SKM-1 treated with dmso at 0.1 percent for 144 hours (cell line): ENCODE results near the gene MAGI1.

Experiments used
- DNase-seq: peaks from one replicate; lab custom pipeline; 2025; ENCODE audit not compliant: unreplicated experiment; lab: John Stamatoyannopoulos, UW

Gene MAGI1

DNA sequence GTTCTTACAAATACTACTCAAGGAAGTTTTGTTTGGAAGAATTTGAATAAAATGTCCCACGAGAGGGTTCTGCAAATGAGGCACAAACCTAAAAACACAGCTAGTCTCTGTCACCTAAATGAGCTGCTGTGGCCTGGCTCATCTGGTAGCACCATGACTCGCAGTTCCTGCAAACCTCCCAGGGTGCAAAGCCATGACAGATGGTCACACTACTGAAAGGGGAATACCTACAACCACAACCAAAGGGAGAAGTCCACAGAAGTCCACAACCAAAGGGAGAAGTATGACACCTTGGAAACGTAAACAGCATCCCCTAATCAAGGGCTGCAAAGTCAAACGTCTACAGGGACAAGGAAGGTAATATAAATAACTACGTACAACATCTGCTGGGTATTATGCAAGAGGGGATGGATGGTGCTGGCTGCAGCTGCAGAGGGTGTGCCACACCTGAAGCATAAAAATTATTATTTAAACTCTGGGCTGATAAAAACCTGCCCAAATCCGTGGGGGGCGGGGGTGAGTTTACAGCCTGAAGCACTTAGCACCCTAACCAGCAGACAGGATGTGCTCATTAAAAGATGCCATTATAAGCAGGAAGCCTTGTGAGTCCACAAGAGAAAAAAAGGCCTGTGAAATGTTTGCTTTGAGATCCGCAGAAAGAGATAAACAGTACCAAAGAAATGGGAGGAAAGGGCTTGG, 184.0 kb downstream of the MAGI1 start:
- no peak for DNase-seq

DNA sequence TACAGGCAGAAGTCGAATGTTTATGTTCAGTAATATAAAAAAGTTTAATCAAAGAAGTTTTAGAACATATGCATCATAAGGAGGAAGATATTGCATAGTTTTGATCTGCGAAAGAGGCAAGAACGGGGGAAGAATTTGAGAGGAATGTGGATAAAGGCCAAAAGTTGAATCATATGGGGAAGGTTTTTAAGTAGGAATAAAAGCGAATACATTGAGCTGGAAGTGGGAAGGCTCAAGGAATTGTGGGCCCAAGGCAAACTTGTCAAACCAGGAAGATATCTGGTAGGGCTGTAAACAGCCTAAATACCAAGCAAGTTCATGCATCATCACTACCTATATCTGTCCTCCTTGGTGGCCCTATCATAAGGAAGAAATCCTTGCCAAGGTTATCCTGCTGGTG, 186.9 kb downstream of the MAGI1 start:
- DNase-seq = no peak

DNA sequence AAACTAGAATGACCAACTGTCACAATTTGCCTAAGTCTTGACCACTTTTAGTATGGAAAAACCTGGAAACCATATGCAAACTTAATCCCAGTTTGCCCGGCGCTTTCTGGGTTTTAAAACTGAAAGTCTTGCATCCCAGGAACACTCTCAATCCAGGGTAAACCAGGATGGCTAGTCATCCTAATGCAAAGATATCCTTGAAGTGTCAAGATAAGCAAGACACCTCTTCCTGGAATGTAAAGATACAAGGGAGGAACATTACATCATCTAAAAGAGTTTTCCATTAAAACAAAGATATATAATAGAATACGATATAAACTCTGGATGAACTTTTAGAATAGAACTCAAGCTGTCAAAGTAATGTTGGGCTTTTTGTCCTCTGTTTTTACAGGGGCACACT, 188.5 kb downstream of the MAGI1 start:
- no peak for DNase-seq

DNA sequence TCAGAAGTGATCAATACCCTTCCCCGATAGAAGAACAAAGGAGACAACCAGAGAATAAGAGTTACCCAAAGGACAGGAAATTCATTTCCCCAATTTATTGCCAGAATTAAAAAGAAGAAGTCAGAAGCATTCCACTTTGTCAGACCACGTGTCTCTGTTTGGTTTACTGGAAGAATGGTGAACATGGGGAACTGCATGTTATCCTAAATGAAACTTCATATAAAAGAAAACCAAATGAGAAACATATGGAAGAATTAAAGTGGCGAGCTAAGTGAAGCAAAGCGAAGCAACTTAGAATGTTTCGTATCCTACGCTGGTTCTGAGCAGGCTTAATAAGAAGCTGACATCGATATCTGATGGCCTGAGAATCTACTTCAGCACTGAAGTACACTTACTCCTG, 190.7 kb downstream of the MAGI1 start:
- DNase-seq = no peak

DNA sequence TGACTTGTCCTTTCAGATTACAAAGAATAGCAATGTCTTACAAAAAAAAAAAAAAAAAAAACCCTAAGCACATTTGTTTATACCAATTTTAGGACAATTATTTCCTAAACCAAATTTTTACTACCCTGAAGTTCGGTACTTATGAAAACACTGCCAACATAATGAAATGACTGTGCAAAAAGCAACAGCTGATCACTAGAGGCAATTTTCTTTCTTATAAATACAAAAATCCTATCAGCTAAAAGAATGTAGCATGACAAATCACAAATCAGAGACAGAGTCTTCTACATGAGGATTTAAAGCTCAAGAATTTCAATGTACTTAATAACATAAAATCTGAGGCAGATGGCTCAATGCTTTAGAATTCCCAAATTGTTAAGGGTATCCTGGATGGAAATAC, 191.8 kb downstream of the MAGI1 start:
- DNase-seq = no peak

DNA sequence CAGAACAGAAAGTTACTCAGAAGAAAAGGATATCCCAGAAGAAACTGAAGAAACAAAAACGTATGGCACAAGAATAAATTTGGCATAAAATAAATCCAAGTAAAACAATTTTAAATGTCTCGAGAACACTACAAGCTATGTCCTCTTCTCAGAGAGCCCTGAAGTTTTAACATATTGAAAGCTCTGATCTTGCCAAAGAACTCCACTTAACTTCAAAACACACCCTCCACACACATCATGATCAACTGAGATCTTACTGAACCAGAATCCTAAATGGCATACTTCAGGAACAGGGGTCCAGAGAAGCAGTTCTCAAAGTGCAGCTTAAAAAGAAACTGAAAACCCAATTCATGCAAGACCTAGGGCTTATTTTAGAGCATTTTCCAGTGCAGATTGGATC, 194.3 kb downstream of the MAGI1 start:
- DNase-seq = no peak

DNA sequence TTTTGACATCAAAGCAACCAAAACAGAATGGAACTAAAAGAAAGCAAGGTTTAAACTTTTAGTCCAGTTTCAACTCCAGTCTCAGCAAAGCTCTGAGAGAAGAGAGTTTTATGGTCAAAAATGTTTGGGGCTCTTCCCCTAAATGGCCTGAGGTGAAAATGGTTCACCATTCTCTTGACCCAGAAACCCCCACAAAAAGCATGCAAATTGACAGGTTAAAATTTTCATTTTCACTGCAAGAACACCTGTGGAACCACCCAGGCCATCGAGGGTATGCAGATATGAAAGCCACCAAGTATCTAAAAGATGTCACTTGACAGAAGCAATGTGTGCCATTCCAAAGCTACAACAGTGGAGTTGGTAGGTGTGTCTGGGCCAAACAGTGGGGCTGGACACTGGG, 195.0 kb downstream of the MAGI1 start:
- DNase-seq = no peak

DNA sequence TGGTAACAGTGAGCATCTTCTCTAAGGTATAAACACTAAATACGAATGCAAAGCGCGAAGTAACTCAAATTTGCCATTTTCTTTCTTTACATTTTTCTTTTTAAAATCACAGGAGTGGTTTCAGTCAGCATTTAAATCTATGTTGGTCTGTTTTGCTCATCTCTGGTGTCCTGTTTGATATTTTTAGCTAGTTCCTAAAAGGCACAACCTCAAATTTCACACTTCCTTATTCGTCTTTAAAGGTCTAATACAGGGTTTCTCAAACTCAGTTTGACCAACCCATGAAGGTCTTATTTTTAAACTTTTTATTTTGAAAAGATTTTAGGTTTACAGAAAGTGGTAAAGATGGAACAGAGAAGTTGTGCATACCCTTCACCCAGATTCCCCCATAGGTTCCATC, 201.1 kb downstream of the MAGI1 start:
- peak; percentile 17 for DNase-seq

DNA sequence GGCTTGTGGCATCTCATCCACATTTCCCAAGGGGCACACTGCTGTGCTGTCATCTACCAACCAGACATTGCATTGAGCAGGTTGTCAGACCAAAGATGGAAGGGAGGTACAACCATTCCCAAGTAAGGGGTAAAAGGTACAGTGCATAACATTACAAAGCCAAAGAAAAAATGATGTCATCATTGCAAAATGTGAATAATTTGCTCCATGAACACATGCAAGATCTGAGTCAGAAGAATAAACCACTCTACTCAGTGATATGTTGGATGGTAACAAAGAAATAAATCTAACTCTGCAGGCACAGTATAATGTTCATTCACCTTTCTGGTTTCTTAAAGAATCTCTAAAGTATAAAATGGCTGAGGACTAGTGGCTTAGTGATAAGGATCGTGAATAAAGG, 202.7 kb downstream of the MAGI1 start:
- no peak for DNase-seq

DNA sequence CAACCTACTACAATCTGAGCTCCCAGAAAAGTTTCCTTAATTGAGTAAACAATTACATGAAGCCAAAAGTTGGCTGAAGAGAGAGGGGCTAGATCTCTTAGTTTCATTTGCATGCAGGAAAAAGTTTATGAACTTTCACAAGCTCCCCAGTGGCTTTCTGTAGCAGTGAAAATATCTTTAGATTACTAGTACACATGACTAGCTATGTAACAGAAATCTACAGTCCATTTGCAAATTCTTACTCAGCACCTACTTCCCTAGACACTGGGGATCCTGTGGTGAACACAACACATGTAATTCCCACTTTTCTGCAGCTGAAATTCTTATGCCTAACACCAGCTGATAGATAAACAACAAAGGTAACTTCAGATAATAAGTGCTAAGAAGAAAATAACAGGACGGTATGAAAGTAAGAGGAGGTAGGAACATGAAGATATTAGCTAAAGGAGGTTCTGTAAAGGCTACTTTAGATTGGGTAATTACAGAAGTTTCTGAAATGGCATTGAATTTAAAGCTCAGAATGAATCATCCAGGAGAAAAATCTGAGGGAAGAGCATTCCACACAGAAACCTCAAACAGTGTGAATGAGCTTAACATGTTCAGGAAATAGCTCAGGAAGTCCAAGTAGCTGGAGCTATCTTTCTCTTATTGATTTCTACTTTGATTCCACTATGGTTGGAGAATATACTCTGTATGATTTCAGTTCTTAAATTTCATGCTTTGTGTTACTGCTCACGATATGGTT, 204.8 kb downstream of the MAGI1 start:
- no peak for DNase-seq

DNA sequence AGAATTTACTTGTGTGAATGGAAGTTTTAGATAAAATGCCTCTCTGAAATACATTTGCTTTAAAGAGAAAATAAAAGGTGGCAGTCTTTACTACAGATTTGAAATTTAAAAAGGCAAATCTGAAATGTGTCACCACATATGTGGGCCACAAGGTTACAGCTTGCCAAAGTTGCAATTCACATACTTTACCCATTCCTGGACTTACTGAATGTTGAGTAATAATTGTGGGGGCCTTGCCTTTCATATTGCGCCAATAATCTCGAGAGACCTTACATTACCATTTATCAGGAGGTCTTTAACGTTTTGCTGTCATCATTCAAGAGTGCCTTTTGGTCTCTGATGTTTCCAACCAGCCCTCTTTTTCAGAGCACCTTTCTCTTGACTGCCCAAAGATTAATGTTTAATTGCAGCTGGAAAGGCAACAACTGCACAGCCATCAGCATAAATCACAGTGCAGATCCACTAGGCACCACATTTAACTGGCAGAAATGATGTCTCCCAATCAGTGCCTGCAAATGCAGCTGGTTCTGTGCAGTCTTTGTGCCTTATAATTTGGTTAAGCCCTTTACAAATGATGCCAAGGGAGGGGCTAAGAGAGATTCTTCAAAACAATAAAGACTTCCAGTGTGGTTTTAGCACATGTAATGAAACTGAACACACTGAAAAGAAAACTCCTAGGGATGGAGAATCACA, 206.8 kb downstream of the MAGI1 start:
- no peak for DNase-seq

DNA sequence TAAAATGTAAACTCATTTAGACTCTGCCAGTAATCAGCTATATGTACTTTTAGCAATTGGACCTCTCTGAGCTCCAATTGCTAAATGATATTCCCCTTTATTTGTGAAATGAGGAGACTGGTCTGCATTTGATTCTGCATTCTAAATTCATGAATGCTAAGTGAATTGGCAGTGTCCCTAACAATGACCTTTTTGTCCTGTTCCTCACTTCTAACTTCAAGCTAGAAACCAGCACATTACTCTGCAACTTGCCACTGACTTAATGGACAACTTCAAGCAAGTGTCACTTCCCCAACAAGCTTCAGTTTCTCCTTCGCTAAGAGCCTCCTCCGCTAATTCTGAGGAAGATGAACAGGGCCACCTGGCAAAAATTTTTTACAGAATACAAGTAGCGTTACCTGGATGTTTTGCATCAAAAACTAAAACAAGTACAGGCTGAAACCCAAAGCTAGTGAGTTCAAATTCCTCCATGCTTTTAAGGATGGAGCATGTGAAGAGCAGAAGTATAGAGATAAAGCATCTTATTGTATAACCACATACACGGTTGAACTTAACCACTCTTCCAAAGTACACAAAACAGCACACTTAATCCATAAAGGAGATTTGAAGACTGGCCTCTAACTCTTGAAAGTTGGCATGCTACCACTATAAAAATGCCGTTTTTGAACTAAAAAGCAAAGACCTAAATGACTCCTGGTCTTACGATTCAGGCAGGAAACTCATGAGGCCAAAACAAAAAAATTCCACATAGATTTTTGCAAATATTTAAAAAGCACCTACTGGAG, 207.6 kb downstream of the MAGI1 start:
- DNase-seq = no peak

DNA sequence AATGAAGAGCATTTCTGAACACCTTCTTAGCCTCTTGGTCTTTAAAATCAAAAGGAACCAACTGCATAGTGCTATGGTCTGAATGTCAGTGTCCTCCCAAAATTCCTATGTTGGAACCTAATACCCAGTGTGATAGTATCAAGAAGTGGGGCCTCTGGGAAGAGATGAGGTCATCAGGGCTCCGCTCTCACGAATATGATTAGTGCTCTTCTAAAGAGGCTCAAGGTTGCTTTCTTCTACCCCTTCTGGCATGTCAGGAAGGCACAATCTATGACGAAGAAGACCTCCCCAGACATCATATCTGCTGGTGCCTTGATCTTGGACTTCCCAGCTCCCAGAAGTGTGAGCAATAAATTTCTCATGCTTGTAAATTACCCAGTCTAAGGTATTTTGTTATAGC, 209.5 kb downstream of the MAGI1 start:
- no peak for DNase-seq

DNA sequence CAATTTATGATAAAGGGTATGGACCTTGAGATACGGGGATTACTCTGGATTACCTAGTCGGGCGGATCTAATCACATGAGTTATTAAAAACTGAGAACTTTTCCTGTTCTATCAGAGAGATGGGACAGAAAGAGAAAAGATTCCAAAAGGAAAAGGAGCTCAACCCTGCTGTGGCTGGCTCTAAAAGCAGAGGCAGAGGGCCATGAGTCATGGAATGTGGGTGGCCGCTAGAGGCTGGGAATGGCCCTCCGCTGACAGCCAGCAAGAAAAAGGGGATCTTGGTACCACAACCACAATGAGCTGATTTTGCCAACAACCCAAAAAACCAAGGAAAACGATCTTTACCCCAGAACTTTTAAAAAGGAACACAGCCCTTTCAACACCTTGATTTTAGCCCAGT, 210.0 kb downstream of the MAGI1 start:
- DNase-seq = no peak

DNA sequence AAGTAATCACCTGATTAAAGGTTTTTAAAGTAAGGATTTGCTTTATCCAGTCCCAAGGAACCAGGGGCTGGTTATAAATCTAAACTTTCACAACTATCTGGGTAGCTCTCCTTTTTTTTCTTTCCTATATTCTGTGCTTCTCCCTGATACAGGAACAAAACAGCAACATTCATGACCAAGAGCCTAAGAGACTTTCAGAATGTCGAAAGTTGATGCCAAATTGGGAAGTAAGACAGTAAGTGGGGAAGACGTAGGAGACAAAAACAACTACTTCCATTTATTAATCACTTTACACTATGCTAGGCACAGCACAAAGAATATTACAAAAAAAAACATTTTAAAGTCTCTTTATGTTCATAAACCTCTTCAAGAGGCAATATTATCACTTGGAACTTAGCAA, 211.6 kb downstream of the MAGI1 start:
- peak; percentile 20 for DNase-seq

DNA sequence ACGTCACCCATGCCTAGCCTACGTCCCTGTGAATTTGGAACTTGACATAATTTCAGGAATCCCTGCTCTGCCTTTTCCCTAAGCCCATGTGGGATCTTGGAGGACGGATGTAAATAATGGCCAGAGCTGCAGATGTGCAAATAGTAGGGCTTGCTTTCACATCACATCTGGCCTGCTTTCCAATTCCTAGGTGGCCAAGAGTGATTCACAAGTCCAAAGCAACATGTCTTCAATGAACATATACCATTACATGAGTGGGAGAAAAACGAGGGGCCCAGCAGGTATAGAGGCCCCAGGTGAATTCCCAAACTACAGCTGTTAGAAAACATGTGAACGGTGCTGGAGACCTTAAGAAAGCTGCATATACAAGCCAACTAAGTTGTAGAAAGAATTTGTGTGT, 214.6 kb downstream of the MAGI1 start:
- DNase-seq = no peak

DNA sequence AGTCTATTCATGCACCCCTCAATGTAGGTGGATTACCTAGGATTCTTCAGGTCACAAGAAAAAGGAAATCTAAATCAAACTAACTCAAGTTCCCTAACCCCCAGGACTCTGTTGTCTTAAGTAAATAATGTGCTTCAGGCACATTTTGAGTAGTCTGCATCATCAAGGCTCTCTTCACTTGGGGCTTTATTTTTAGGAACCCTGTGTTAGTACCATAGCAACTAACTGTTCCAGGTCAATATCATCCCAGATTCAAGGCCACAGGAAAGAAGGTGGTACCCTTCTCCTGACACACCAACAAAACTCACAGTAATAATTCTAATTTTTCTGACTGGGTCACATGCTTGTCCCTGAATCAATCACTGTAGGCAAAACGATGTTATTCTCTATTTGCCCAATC, 218.1 kb downstream of the MAGI1 start:
- no peak for DNase-seq

DNA sequence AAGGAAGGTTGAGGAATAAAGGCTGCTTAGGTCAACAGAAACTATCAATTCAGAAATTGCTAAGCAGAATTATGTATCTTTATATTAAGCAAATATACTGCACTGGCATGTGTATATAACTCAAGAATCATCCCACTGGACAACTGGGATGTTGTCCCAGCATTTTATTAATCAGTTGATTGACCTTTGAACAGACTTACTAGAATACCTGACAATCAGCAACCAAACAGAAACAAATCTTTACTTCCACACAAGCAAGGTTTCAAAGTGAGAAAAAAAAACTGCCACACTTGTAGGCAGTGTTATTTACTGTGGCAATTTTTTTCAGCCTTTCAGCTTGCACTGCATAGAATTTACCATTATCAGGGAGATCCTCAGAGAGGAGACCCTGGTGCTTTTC, 218.8 kb downstream of the MAGI1 start:
- DNase-seq = no peak

DNA sequence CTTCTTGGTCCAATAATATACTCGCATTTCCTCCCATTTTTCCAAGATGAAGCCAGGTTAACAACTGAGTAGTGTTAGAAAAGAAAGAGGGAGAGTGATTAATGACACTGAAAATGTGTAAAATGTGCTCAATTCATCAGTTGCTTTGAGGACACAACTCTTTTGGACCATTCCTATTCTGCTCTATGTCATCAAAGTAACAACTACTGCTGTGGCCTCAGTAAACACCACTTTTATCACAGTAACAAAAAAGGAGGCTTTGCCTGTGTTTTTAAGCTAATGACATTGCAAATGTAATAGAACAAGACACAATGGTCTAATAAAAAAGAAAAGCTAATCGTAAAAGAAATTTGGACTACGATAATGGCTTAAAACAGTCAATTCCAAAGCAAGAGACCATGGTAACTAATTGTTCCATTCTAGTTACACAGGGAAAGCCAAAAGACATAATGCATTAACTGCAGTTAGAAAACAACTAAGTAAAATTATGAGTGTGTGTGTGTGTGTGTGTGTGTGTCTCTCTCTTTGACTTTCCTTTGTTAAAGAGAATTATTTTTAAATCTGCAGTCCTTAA, 221.1 kb downstream of the MAGI1 start:
- no peak for DNase-seq

DNA sequence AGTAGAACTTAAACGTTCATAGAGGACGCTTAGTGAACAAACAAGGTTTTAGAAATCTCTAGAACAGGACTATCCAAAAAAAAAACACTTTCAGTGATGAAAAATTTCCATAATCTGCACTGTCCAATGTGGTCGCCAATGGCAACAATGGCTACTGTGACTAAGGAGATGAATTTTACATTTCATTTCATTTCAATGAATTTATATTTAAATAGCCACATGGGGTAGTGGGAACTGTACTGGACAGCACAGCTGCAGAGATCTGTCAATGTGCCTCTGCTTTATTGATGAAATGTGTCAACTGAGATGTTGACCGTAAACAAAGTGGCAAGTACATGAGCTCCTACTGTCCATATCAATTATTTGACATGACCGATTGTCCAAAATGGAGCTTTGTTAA, 222.5 kb downstream of the MAGI1 start:
- DNase-seq = no peak
